HepG2 (cell line): ENCODE data around the gene SLCO6A1. TPM values are rescaled to one million over a fixed set of nuclear protein-coding genes. Genes with fewer than 3 reads are reported as not detected.
"Not testable (repeated sequence)": the region's sequence is repeated elsewhere in the genome, so short reads cannot be mapped to it uniquely, and the experiment has no call there.

Source experiments
- ATAC-seq: fragments of 200-7000 bp; cut with Tn5 transposase; 3 replicates; pipeline ENCODE4 v1.9.1; 2020; ENCODE audit warnings: mild to moderate bottlenecking, moderate library complexity
- BruUV-seq: library from RNA; stranded (reverse); fragments of 400-500 nt; replicated peaks from 2 replicates; lab custom pipeline; 2021; lab: Mats Ljungman, UMichigan
- CTCF ChIA-PET: fragments of 300-600 bp; formaldehyde crosslinking; extraction: SDS; loops from one replicate; lab custom pipeline; 2021; ENCODE audit warnings: low total read pairs, inconsistent platforms, low intra/inter-chr PET ratio; lab: Yijun Ruan, JAX
- POLR2A ChIA-PET: fragments of 350-600 bp; sonication (Branson Sonifier 250); formaldehyde crosslinking; loops from one replicate; lab custom pipeline; 2020; ENCODE audit warnings: antibody characterized with exemption, inconsistent platforms; lab: Yijun Ruan, JAX
- DNase-seq: peaks from one replicate; pipeline ENCODE4 v3.0.0-alpha.2; 2015; ENCODE audit warnings: low spot score
- FAIRE-seq: peaks from 3 replicates; lab custom pipeline; 2011; peaks lifted over from hg19 to GRCh38; lab: Jason Lieb, UNC
- H2AFZ ChIP-seq: one replicate; pipeline ENCODE4 v1.6.1; 2011; ENCODE audit warnings: low read length, inconsistent platforms
- H3K27ac ChIP-seq: fragments of 300-600 bp; 3 replicates; pipeline ENCODE4 v1.8.0; 2011; ENCODE audit warnings: mixed run types, mild to moderate bottlenecking, mixed read lengths, low read length, inconsistent platforms; ENCODE audit not compliant: insufficient read depth; ENCODE audit errors: extremely low read length
- H3K27me3 ChIP-seq, 2 experiments: fragments of 200-600 bp in 1 of 2; 2 replicates in 1 of 2; 3 replicates in 1 of 2; pipeline versions ENCODE4 v1.6.0 to v1.8.0; 2011; ENCODE audit warnings: low read length in 2 of 2, mild to moderate bottlenecking in 2 of 2, moderate library complexity in 2 of 2, inconsistent platforms in 1 of 2; ENCODE audit not compliant: insufficient read depth in 2 of 2, control insufficient read depth in 1 of 2
- H3K36me3 ChIP-seq, 2 experiments: fragments of 200-600 bp in 1 of 2; replicated peaks in 1 of 2; 2 replicates in 1 of 2; 3 replicates in 1 of 2; pipeline versions ENCODE4 v1.5.1 to v1.8.0; 2011; ENCODE audit warnings: low read length in 2 of 2, inconsistent platforms in 1 of 2; ENCODE audit not compliant: insufficient read depth in 2 of 2, control insufficient read depth in 1 of 2
- H3K4me1 ChIP-seq: 2 replicates; pipeline ENCODE4 v1.5.1; 2012; ENCODE audit warnings: low read length, inconsistent platforms; ENCODE audit not compliant: insufficient read depth
- H3K4me2 ChIP-seq: 2 replicates; pipeline ENCODE4 v1.6.0; 2011; ENCODE audit warnings: low read depth, low read length, inconsistent platforms
- H3K4me3 ChIP-seq, 3 experiments: fragments of 200-600 bp in 1 of 3; sonication (generic), shearing (Covaris generic) in 1 of 3; replicated peaks in 1 of 3; 2 replicates each; pipeline ENCODE4 v1.5.1; 2011 to 2016; ENCODE audit warnings: low read length in 3 of 3, inconsistent platforms in 2 of 3, low read depth in 2 of 3, mild to moderate bottlenecking in 2 of 3, control low read depth in 1 of 3, mixed read lengths in 1 of 3; ENCODE audit not compliant: insufficient read depth in 1 of 3
- H3K79me2 ChIP-seq: one replicate; pipeline ENCODE4 v1.6.1; 2011; ENCODE audit warnings: low read length, inconsistent platforms; ENCODE audit not compliant: insufficient read depth
- H3K9ac ChIP-seq: 2 replicates; pipeline ENCODE4 v1.6.0; 2011; ENCODE audit warnings: mild to moderate bottlenecking, low read depth, low read length, inconsistent platforms; ENCODE audit not compliant: insufficient read depth
- H3K9me3 ChIP-seq: 2 replicates; pipeline ENCODE4 v1.5.1; 2012; ENCODE audit warnings: mild to moderate bottlenecking, low read length
- H4K20me1 ChIP-seq: 2 replicates; pipeline ENCODE4 v1.6.0; 2011; ENCODE audit warnings: inconsistent platforms, mild to moderate bottlenecking, low read length, moderate library complexity; ENCODE audit not compliant: insufficient read depth
- BRD4 ChIP-seq: sonication (generic); formaldehyde crosslinking; IDR thresholded peaks from 2 replicates; pipeline ENCODE4 v1.4.0; 2020; ENCODE audit warnings: missing genetic modification reagents
- HOXA3 ChIP-seq: sonication (generic); formaldehyde crosslinking; IDR thresholded peaks from 2 replicates; pipeline ENCODE4 v1.5.0; 2020; ENCODE audit warnings: missing genetic modification reagents
- PCBP2 ChIP-seq: fragments of 200-400 bp; formaldehyde crosslinking; optimal IDR thresholded peaks from 2 replicates; pipeline ENCODE3; 2018; ENCODE audit warnings: low read length, low read depth; ENCODE audit not compliant: poor library complexity, severe bottlenecking
- RFX3 ChIP-seq: IDR thresholded peaks from 2 replicates; pipeline ENCODE4 v1.6.1; 2016; ENCODE audit warnings: missing biosample characterization, missing genetic modification reagents
- RFXANK ChIP-seq: IDR thresholded peaks from 2 replicates; pipeline ENCODE4 v1.6.1; 2016
- SCMH1 ChIP-seq: sonication (generic); formaldehyde crosslinking; IDR thresholded peaks from 2 replicates; pipeline ENCODE4 v1.9.0; 2021; ENCODE audit warnings: missing genetic modification reagents, mild to moderate bottlenecking, borderline replicate concordance
- YY1 ChIP-seq: IDR thresholded peaks from 2 replicates; pipeline ENCODE4 v1.6.1; 2011; ENCODE audit warnings: low read length, low read depth, moderate library complexity, mild to moderate bottlenecking; ENCODE audit not compliant: insufficient read depth, insufficient replicate concordance
- ZMAT3 ChIP-seq: sonication (generic); formaldehyde crosslinking; conservative IDR thresholded peaks from 2 replicates; pipeline ENCODE4 v1.7.0; 2021; ENCODE audit warnings: missing genetic modification reagents
- ZNF296 ChIP-seq: sonication (generic); formaldehyde crosslinking; conservative IDR thresholded peaks from 2 replicates; pipeline ENCODE4 v1.5.0; 2020; ENCODE audit warnings: mild to moderate bottlenecking, missing genetic modification reagents
- ZNF563 ChIP-seq: sonication (generic); formaldehyde crosslinking; IDR thresholded peaks from 2 replicates; pipeline ENCODE4 v1.8.0; 2022; ENCODE audit warnings: mild to moderate bottlenecking, moderate library complexity, missing genetic modification reagents
- ZNF674 ChIP-seq: sonication (generic); formaldehyde crosslinking; IDR thresholded peaks from 2 replicates; pipeline ENCODE4 v1.5.0; 2020; ENCODE audit warnings: low read depth, mild to moderate bottlenecking, missing genetic modification reagents
- WGBS: methylation state at CpG from one replicate; pipeline ENCODE4 v1.1.6; 2017; ENCODE audit warnings: low lambda C conversion rate; 5-methylcytosine and 5-hydroxymethylcytosine counted together
- in situ Hi-C: cut with HindIII; loops from 2 replicates; pipeline ENCODE4 v1.10.0; 2017; ENCODE audit warnings: low pct_unique_long_range_greater_than_20kb; ENCODE audit not compliant: extremely low pct_ligation_motif_present
- intact Hi-C: fragments of 100-400 bp; cut with micrococcal nuclease; formaldehyde crosslinking; loops from one replicate; pipeline ENCODE4 v1.10.0; 2022; ENCODE audit not compliant: unreplicated experiment
- polyA plus RNA-seq, 8 experiments: library from polyadenylated mRNA; depleted of rRNA in 3 of 8; stranded (reverse) in 7 of 8; unstranded in 1 of 8; fragments of >200 nt; fragmentation: Illumina TruSeq in 4 of 8; extraction: Trizol in 4 of 8; gene quantifications; 2 replicates each; pipeline versions ENCODE4 v1.2.1 to v1.2.3, GENCODE V29; 2011 to 2016; ENCODE audit warnings: low read depth in 4 of 8, missing spikeins in 1 of 8, mixed read lengths in 1 of 8; ENCODE audit not compliant: insufficient read depth in 1 of 8
- total RNA-seq, 5 experiments: library from RNA; depleted of rRNA; stranded (reverse); fragments of >200 nt; fragmentation: Illumina TruSeq; extraction: Trizol; gene quantifications; 2 replicates each; pipeline ENCODE4 v1.2.3, GENCODE V29; 2016; ENCODE audit warnings: low read depth in 1 of 5
- TF ChIP-seq, protein P1 (sequence below): sonication (generic); formaldehyde crosslinking; IDR thresholded peaks from 2 replicates; pipeline ENCODE4 v1.4.0; 2020; ENCODE audit warnings: missing genetic modification reagents, borderline replicate concordance

SLCO6A1 gene
- total and polyA plus RNA-seq, 2 of the 13 experiments (the other 11 are each of a cell fraction or from before 2014, with no cell fraction given): 0.31 to 0.48 TPM

DNA sequence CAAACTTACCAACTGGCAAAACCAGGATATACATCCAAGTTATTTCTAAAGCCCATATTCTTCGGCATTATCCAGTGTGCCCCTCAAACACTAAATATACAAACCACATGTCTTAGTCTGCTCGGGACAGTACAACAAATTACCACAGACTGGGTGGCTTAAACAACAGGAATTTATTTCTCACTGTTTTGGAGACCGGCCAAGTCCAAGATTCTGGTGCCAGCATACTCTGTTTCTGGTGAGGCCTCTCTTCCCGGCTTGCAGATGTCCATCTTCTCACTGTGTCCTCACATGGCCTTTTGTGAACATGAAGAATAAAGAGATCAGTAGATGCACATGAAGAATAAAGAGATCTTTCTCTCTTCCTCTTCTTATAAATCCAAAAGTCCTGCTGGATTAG lies 12.9 kb upstream of the SLCO6A1 start:
- H3K4me1 ChIP-seq: no peaks in the 10 kb centered on the region
- H4K20me1 ChIP-seq: no peaks in the 10 kb centered on the region
- TF ChIP-seq BRD4 (CRISPR knock-in tag) (no peak), ZNF674 (CRISPR knock-in tag) (no peak), RFXANK (CRISPR knock-in tag) (no peak), SCMH1 (CRISPR knock-in tag) (no peak), PCBP2 (no peak), HOXA3 (CRISPR knock-in tag) (no peak), ZNF296 (CRISPR knock-in tag) (no peak), YY1 (no peak), ZMAT3 (no peak), RFX3 (CRISPR knock-in tag) (no peak), ZNF563 (no peak)
- TF ChIP-seq, protein P1, sequence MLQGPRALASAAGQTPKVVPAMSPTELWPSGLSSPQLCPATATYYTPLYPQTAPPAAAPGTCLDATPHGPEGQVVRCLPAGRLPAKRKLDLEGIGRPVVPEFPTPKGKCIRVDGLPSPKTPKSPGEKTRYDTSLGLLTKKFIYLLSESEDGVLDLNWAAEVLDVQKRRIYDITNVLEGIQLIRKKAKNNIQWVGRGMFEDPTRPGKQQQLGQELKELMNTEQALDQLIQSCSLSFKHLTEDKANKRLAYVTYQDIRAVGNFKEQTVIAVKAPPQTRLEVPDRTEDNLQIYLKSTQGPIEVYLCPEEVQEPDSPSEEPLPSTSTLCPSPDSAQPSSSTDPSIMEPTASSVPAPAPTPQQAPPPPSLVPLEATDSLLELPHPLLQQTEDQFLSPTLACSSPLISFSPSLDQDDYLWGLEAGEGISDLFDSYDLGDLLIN: no peak
- POLR2A ChIA-PET: no interaction called here
- DNase-seq: no peak
- no peak overlapping the region for H2AFZ ChIP-seq
- no peak overlapping the region for H3K4me2 ChIP-seq
- no peak for FAIRE-seq
- 29% methylated on average over 4 of the region's 4 CpGs for WGBS
- ATAC-seq: no peak
- in situ Hi-C loops (no loop called here), intact Hi-C loops (no loop called here)
- no peak overlapping the region for H3K27ac ChIP-seq
- CTCF ChIA-PET: no interaction called here
- no peaks in the 10 kb centered on the region for H3K79me2 ChIP-seq
- H3K27me3 ChIP-seq: no peaks in the 10 kb centered on the region; a peak in 1 of 5 replicates
- no TSS peak for BruUV-seq
- no peaks in the 10 kb centered on the region for H3K9me3 ChIP-seq
- H3K4me3 ChIP-seq: no peak overlapping the region
- H3K36me3 ChIP-seq: no peaks in the 10 kb centered on the region
- H3K9ac ChIP-seq: no peak overlapping the region

- in situ Hi-C loops, H4K20me1 ChIP-seq, ATAC-seq, H3K36me3 ChIP-seq, CTCF ChIA-PET, H3K9ac ChIP-seq, DNase-seq, H3K79me2 ChIP-seq, FAIRE-seq, H2AFZ ChIP-seq, H3K9me3 ChIP-seq, H3K27ac ChIP-seq, intact Hi-C loops, H3K4me2 ChIP-seq, H3K4me1 ChIP-seq, BruUV-seq, H3K4me3 ChIP-seq, POLR2A ChIA-PET, H3K27me3 ChIP-seq: not testable (repeated sequence)
- 60% methylated on average over 15 of the region's 35 CpGs for WGBS
These were observed 7.4 kb downstream of the SLCO6A1 start for GRCh38 chr5:102491261-102491914.
